Measurements from ENCODE around the gene KIRREL1. TPM values are rescaled to one million over a fixed set of nuclear protein-coding genes. Genes with fewer than 3 reads are reported as not detected.

The KIRREL1 gene
- total and polyA plus RNA-seq, 2 of the 8 experiments (the other 6 are each of a cell fraction or from before 2014, with no cell fraction given), result 14.2 to 39.0 TPM

DNA sequence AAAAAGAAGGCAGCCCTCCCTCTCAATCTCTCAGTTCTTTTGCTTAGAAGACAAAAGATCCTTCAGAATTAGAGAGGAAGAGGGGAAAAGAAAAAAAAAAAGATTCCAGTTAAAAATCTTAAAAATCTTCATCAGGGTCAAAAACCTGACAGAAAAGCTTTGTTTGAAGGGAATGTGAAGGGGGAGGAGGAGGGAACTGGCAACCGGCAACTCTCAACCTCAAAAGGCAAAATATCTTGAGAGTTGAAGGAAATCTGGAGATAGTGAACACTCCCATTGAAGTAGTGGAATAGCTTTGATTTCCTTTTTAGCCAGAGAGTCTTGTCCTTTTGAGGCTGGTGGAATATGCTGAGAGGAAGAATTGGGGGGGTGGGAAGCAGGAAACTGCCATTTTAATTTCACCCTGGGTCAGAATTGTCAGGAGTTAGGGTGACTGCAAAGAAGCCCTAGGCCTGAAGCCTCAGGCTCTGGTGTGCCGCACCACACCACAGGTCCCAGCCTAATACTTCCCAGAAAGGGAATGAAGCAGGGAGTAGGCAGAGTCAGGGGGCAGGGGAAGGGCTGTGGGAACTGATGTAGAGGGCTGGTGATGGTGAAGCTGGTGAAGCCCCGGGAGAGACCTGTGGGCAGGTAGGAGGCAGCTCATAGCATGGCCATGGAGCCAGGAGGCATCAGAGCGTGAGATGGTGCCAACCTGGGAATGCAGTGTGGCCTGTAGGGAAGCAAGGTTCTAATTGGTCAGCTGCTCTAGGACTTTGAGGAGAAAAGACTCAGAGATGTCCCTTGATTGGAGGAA, 24.6 kb downstream of the KIRREL1 start:
- DNase-seq (ENCODE audit: low read depth in 1 of 2, low spot score in 2 of 2) (no peak), FAIRE-seq (no peak)
- no peaks in the 10 kb centered on the region for H3K9me3 ChIP-seq (ENCODE audit: insufficient read depth in 2 of 2, low read depth in 1 of 2, low read length in 1 of 2)
- H3K4me2 ChIP-seq (ENCODE audit: insufficient read depth in 1 of 2, low read depth in 2 of 2, low read length in 2 of 2), result peak overlapping the region in 1 of 2 experiments; percentile 58; a peak in 1 of 4 replicates
- TF ChIP-seq TAF1 (IDR thresholded peaks at IDR 0.05; ENCODE audit: low read depth, low read length) (no peak), HDAC6 (IDR thresholded peaks at IDR 0.05; ENCODE audit: low read depth, low read length) (no peak), BACH1 (IDR thresholded peaks at IDR 0.05; ENCODE audit: low read length) (no peak), CEBPB (IDR thresholded peaks at IDR 0.05; ENCODE audit: low read depth, low read length) (no peak), KDM1A (IDR thresholded peaks at IDR 0.05; ENCODE audit: borderline replicate concordance, low read length) (no peak), RAD21 (IDR thresholded peaks at IDR 0.05 in 1 of 2, conservative IDR thresholded peaks at IDR 0.05 in 1 of 2; ENCODE audit: low read depth in 2 of 2, low read length in 2 of 2) (no peak), TAF7 (optimal IDR thresholded peaks at IDR 0.05; ENCODE audit: borderline replicate concordance, low read depth, low read length) (no peak), EP300 (IDR thresholded peaks at IDR 0.05; ENCODE audit: borderline replicate concordance in 1 of 2, low read depth in 2 of 2, low read length in 2 of 2) (no peak), JUN (IDR thresholded peaks at IDR 0.05; ENCODE audit: low read depth, low read length) (no peak), TCF12 (IDR thresholded peaks at IDR 0.05; ENCODE audit: low read depth, low read length) (no peak)
- peak overlapping the region; percentile 63; the same call in 1 of the 2 replicates for H4K8ac ChIP-seq (ENCODE audit: extremely low read depth, insufficient read depth, low read length)
- no peak overlapping the region for H3K14ac ChIP-seq (ENCODE audit: insufficient read length)
- WGBS, 2 experiments (ENCODE audit: extremely low coverage in 1 of 2, insufficient coverage in 1 of 2, insufficient read length in 1 of 2, insufficient replicate concordance in 2 of 2, low coverage in 1 of 2, low lambda C conversion rate in 2 of 2, missing lambda C conversion rate in 1 of 2), result 85% methylated on average over 4 of the region's 4 CpGs; no CpG with 5 or more reads in 1 of the 2 experiments
- H3K18ac ChIP-seq (ENCODE audit: extremely low read depth, low read length), result peak overlapping the region; percentile 93
- peak overlapping the region; percentile 89 for H2BK5ac ChIP-seq (ENCODE audit: low read depth, low read length)
- peak overlapping the region; percentile 81 for H4K91ac ChIP-seq (replicated peaks; ENCODE audit: insufficient read length, low read length)
- CTCF ChIA-PET (ENCODE audit: partially characterized antibody), result interaction anchor here (0.6 to 50.0 kb wide), 12 partner anchors 8 to 447 kb away, joined by 3 to 1615 read pairs (median 4); partner anchors contain the start of gene KIRREL1
- peak overlapping the region; percentile 100 for H2BK15ac ChIP-seq (ENCODE audit: low read length)
- no peaks in the 10 kb centered on the region for H3K36me3 ChIP-seq (ENCODE audit: control insufficient read depth in 2 of 4, insufficient read depth in 4 of 4, low read length in 3 of 4)
- POLR2A ChIA-PET (ENCODE audit: partially characterized antibody), result interaction anchor here (0.6 to 3.5 kb wide), 8 partner anchors 7 to 79 kb away, joined by 3 to 26 read pairs (median 8); partner anchors contain the start of gene KIRREL1
- no peak overlapping the region for H3K56ac ChIP-seq (replicated peaks; ENCODE audit: insufficient read length, low read depth, low read length)
- no peak overlapping the region for H3K23ac ChIP-seq (ENCODE audit: insufficient read length)
- H3K79me2 ChIP-seq (ENCODE audit: control insufficient read depth in 1 of 2, insufficient read depth in 2 of 2, low read length in 2 of 2), result peaks cover 6 to 66% of the 10 kb centered on the region in 2 experiments
- peak overlapping the region; percentile 100 for H2AK5ac ChIP-seq (ENCODE audit: low read depth, low read length)
- no peak overlapping the region for H3K9ac ChIP-seq (replicated peaks in 1 of 4; ENCODE audit: extremely low read depth in 1 of 4, low read depth in 3 of 4, low read length in 3 of 4)
- peaks cover 15 to 47% (median 29%) of the 10 kb centered on the region in 4 experiments for H3K4me1 ChIP-seq (replicated peaks in 1 of 4; ENCODE audit: control insufficient read depth in 3 of 4, insufficient read depth in 4 of 4, low read length in 3 of 4)
- peak overlapping the region; percentile 100 for H2BK12ac ChIP-seq (ENCODE audit: low read depth, low read length)
- no peak overlapping the region for H2AFZ ChIP-seq (ENCODE audit: low read length)
- H3K23me2 ChIP-seq (ENCODE audit: low read depth, low read length), result no peaks in the 10 kb centered on the region; the same call in none of the 2 replicates
- no peak overlapping the region for H3K4me3 ChIP-seq (ENCODE audit: extremely low read depth in 1 of 4, insufficient read depth in 2 of 4, low read depth in 3 of 4, low read length in 4 of 4)
- H2BK120ac ChIP-seq (replicated peaks; ENCODE audit: low read depth, low read length), result peak overlapping the region; percentile 70
- H4K5ac ChIP-seq (ENCODE audit: insufficient read length, low read depth, low read length), result no peak overlapping the region
- H2BK20ac ChIP-seq (ENCODE audit: low read length), result peak overlapping the region; percentile 99
- peaks cover 21% of the 10 kb centered on the region for H3K79me1 ChIP-seq (ENCODE audit: low read depth, low read length)
- H3K4ac ChIP-seq (replicated peaks; ENCODE audit: insufficient read length, low read depth, low read length), result peak overlapping the region; percentile 69
- H3K27me3 ChIP-seq (replicated peaks in 1 of 4; ENCODE audit: control insufficient read depth in 3 of 4, extremely low read depth in 1 of 4, insufficient read depth in 3 of 4, low read length in 3 of 4), result no peaks in the 10 kb centered on the region
- H3K27ac ChIP-seq (ENCODE audit: low read depth, low read length), result 0 out of 2 replicates have a peak overlapping the region, but pooled peaks have one; percentile 74
- no peaks in the 10 kb centered on the region for H4K20me1 ChIP-seq (replicated peaks in 1 of 2; ENCODE audit: control insufficient read depth in 1 of 2, insufficient read depth in 2 of 2, low read length in 2 of 2)
